ENCODE results near the gene DCAKD.
A peak's percentile ranks its signal among the peaks of the same experiment; 100 is the strongest.

DNA sequence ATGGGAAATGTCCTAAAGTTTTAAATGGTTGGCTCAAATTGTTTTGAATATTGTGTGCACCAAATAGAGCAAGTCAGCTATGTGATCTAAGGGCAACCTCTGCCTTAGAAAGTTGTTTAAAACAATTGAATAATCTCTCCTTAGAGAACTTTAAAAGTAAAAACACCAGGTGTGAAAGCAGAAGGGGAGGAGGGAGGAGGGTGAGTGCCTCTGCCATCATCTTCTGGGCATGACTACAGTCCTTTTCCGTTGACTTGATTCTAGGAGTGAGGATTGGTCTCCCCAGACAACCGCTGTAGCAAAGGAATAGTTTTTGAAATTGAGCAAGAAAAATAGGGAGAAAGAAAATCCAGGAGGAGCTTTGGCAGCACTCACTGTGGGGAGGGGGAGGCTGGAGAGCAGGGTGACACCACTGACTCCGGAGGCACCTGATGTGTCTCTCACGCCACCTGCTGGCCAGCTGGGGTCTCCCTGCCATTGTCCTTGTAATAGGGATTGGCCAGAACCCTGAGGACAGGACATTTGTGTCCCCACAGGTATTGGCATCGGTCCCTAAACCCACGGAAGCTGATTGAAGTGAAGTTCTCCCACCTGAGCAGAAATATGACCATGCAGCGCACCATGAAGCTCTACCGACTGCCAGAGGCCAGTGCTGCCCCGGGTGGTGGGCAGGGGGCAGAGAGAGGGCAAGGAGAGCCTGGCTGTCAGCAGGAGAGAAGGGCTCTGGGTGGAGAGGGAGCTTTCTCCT is 47.6 kb upstream of the DCAKD start:
- TF ChIP-seq, protein P1, sequence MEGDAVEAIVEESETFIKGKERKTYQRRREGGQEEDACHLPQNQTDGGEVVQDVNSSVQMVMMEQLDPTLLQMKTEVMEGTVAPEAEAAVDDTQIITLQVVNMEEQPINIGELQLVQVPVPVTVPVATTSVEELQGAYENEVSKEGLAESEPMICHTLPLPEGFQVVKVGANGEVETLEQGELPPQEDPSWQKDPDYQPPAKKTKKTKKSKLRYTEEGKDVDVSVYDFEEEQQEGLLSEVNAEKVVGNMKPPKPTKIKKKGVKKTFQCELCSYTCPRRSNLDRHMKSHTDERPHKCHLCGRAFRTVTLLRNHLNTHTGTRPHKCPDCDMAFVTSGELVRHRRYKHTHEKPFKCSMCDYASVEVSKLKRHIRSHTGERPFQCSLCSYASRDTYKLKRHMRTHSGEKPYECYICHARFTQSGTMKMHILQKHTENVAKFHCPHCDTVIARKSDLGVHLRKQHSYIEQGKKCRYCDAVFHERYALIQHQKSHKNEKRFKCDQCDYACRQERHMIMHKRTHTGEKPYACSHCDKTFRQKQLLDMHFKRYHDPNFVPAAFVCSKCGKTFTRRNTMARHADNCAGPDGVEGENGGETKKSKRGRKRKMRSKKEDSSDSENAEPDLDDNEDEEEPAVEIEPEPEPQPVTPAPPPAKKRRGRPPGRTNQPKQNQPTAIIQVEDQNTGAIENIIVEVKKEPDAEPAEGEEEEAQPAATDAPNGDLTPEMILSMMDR (IDR thresholded peaks at IDR 0.05), result peak; percentile 82
- TF ChIP-seq TEAD1 (CRISPR knock-in tag; IDR thresholded peaks at IDR 0.05) (no peak), ELF4 (CRISPR knock-in tag; IDR thresholded peaks at IDR 0.05; ENCODE audit: low read depth) (no peak), ATF2 (CRISPR knock-in tag; IDR thresholded peaks at IDR 0.05; ENCODE audit: borderline replicate concordance, low read depth) (no peak), ZNF138 (CRISPR knock-in tag; conservative IDR thresholded peaks at IDR 0.05) (no peak), JUN (CRISPR knock-in tag; IDR thresholded peaks at IDR 0.05) (no peak), ESRRA (CRISPR knock-in tag; IDR thresholded peaks at IDR 0.05; ENCODE audit: borderline replicate concordance) (no peak), NFYB (CRISPR knock-in tag; conservative IDR thresholded peaks at IDR 0.05; ENCODE audit: low read depth) (no peak)
